ENCODE results near the gene SINHCAF. TPM values are rescaled to one million over a fixed set of nuclear protein-coding genes. Genes with fewer than 3 reads are reported as not detected.

Gene SINHCAF
- total and polyA plus RNA-seq, 2 experiments from 2014 or later = 66.2 to 122 TPM

GRCh38 chr12:31353750-31354708 is 28.1 kb upstream of the SINHCAF start:
- H3K79me2 ChIP-seq = no peaks in the 10 kb centered on the region
- peak; percentile 22 for DNase-seq (ENCODE audit: low spot score)
- H3K4me2 ChIP-seq = peak overlapping the region; percentile 45
- no peaks in the 10 kb centered on the region for H4K20me1 ChIP-seq (ENCODE audit: insufficient read depth, poor library complexity, severe bottlenecking)
- H3K4me1 ChIP-seq (ENCODE audit: insufficient read depth) = peaks cover 5% of the 10 kb centered on the region
- H2AFZ ChIP-seq = peak overlapping the region; percentile 14
- H3K9me3 ChIP-seq (ENCODE audit: low read depth) = no peaks in the 10 kb centered on the region
- H3K27ac ChIP-seq = peak overlapping the region; percentile 58
- no peaks in the 10 kb centered on the region for H3K27me3 ChIP-seq
- WGBS (ENCODE audit: low lambda C conversion rate, missing lambda C conversion rate) = 43% methylated on average over 12 of the region's 12 CpGs
- no peak for TF ChIP-seq EZH2phosphoT487 (IDR thresholded peaks at IDR 0.05; ENCODE audit: low read depth, severe bottlenecking, unreplicated experiment)
- no peak for TF ChIP-seq CTCF (IDR thresholded peaks at IDR 0.05; ENCODE audit: poor library complexity)
- TF ChIP-seq EZH2 (IDR thresholded peaks at IDR 0.05; ENCODE audit: borderline replicate concordance) = no peak
- H3K4me3 ChIP-seq = no peak overlapping the region
- no peaks in the 10 kb centered on the region for H3K9me2 ChIP-seq (replicated peaks; ENCODE audit: insufficient read depth)
- no peaks in the 10 kb centered on the region for H3K36me3 ChIP-seq (replicated peaks; ENCODE audit: insufficient read depth, low read depth)

GRCh38 chr12:31346267-31346666 is 20.3 kb upstream of the SINHCAF start:
- Histone ChIP-seq H3K4me3 (no peak overlapping the region), H3K27me3 (no peaks in the 10 kb centered on the region), H4K20me1 (ENCODE audit: insufficient read depth, poor library complexity, severe bottlenecking) (no peaks in the 10 kb centered on the region), H3K27ac (no peak overlapping the region), H3K4me2 (no peak overlapping the region), H3K9me3 (ENCODE audit: low read depth) (no peaks in the 10 kb centered on the region), H2AFZ (no peak overlapping the region), H3K36me3 (replicated peaks; ENCODE audit: insufficient read depth, low read depth) (no peaks in the 10 kb centered on the region), H3K4me1 (ENCODE audit: insufficient read depth) (no peaks in the 10 kb centered on the region), H3K9me2 (replicated peaks; ENCODE audit: insufficient read depth) (no peaks in the 10 kb centered on the region), H3K79me2 (no peaks in the 10 kb centered on the region)
- DNase-seq (ENCODE audit: low spot score) = no peak
- 55% methylated on average over 9 of the region's 9 CpGs for WGBS (ENCODE audit: low lambda C conversion rate, missing lambda C conversion rate)
- TF ChIP-seq CTCF (IDR thresholded peaks at IDR 0.05; ENCODE audit: poor library complexity) = no peak
- TF ChIP-seq EZH2phosphoT487 (IDR thresholded peaks at IDR 0.05; ENCODE audit: low read depth, severe bottlenecking, unreplicated experiment) = no peak
- TF ChIP-seq EZH2 (IDR thresholded peaks at IDR 0.05; ENCODE audit: borderline replicate concordance) = no peak

GRCh38 chr12:31343139-31343538 is 17.2 kb upstream of the SINHCAF start:
- H4K20me1 ChIP-seq (ENCODE audit: insufficient read depth, poor library complexity, severe bottlenecking) = no peaks in the 10 kb centered on the region
- no peak overlapping the region for H3K27ac ChIP-seq
- no peaks in the 10 kb centered on the region for H3K4me1 ChIP-seq (ENCODE audit: insufficient read depth)
- H2AFZ ChIP-seq = no peak overlapping the region
- no peak for TF ChIP-seq CTCF (IDR thresholded peaks at IDR 0.05; ENCODE audit: poor library complexity)
- H3K9me3 ChIP-seq (ENCODE audit: low read depth) = no peaks in the 10 kb centered on the region
- no peaks in the 10 kb centered on the region for H3K9me2 ChIP-seq (replicated peaks; ENCODE audit: insufficient read depth)
- no peaks in the 10 kb centered on the region for H3K79me2 ChIP-seq
- no peaks in the 10 kb centered on the region for H3K27me3 ChIP-seq
- H3K4me2 ChIP-seq = no peak overlapping the region
- H3K36me3 ChIP-seq (replicated peaks; ENCODE audit: insufficient read depth, low read depth) = no peaks in the 10 kb centered on the region
- DNase-seq (ENCODE audit: low spot score) = no peak
- WGBS (ENCODE audit: low lambda C conversion rate, missing lambda C conversion rate) = 89% methylated on average over 8 of the region's 8 CpGs
- no peak overlapping the region for H3K4me3 ChIP-seq
